Measurements from ENCODE around the gene ISCU.

The ISCU gene

GRCh38 chr12:108582509-108582908, 20.1 kb downstream of the ISCU start:
- TF ChIP-seq CEBPB (IDR thresholded peaks at IDR 0.05) = no peak
- TF ChIP-seq TCF12 (IDR thresholded peaks at IDR 0.05; ENCODE audit: low read depth) = no peak
- TF ChIP-seq NFIC (IDR thresholded peaks at IDR 0.05) = no peak
- no peak for TF ChIP-seq EP300 (IDR thresholded peaks at IDR 0.05; ENCODE audit: borderline replicate concordance)
- TF ChIP-seq TEAD4 (IDR thresholded peaks at IDR 0.05) = no peak
- no peak for TF ChIP-seq USF1 (IDR thresholded peaks at IDR 0.05)
- TF ChIP-seq EGR1 (IDR thresholded peaks at IDR 0.05) = no peak
- TF ChIP-seq ZBTB7A (IDR thresholded peaks at IDR 0.05; ENCODE audit: low read depth) = no peak
- no peak for TF ChIP-seq RAD21 (IDR thresholded peaks at IDR 0.05; ENCODE audit: low read depth)
- no peak for TF ChIP-seq CREB1 (IDR thresholded peaks at IDR 0.05; ENCODE audit: low read depth)
- no peak for TF ChIP-seq FOXM1 (IDR thresholded peaks at IDR 0.05; ENCODE audit: borderline replicate concordance, low read depth)
- TF ChIP-seq REST (IDR thresholded peaks at IDR 0.05; ENCODE audit: low read depth) = no peak
- TF ChIP-seq MAX (IDR thresholded peaks at IDR 0.05) = no peak
- TF ChIP-seq TAF1 (IDR thresholded peaks at IDR 0.05; ENCODE audit: low read depth) = no peak
- no peak for TF ChIP-seq YY1 (IDR thresholded peaks at IDR 0.05; ENCODE audit: low read depth)

GRCh38 chr12:108582978-108583770, 20.8 kb downstream of the ISCU start:
- no peak for TF ChIP-seq TAF1 (IDR thresholded peaks at IDR 0.05; ENCODE audit: low read depth)
- TF ChIP-seq TCF12 (IDR thresholded peaks at IDR 0.05; ENCODE audit: low read depth) = no peak
- no peak for TF ChIP-seq RAD21 (IDR thresholded peaks at IDR 0.05; ENCODE audit: low read depth)
- no peak for TF ChIP-seq FOXM1 (IDR thresholded peaks at IDR 0.05; ENCODE audit: borderline replicate concordance, low read depth)
- TF ChIP-seq REST (IDR thresholded peaks at IDR 0.05; ENCODE audit: low read depth) = no peak
- TF ChIP-seq CEBPB (IDR thresholded peaks at IDR 0.05) = no peak
- no peak for TF ChIP-seq EGR1 (IDR thresholded peaks at IDR 0.05)
- TF ChIP-seq TEAD4 (IDR thresholded peaks at IDR 0.05) = no peak
- no peak for TF ChIP-seq ZBTB7A (IDR thresholded peaks at IDR 0.05; ENCODE audit: low read depth)
- TF ChIP-seq CREB1 (IDR thresholded peaks at IDR 0.05; ENCODE audit: low read depth) = no peak
- no peak for TF ChIP-seq EP300 (IDR thresholded peaks at IDR 0.05; ENCODE audit: borderline replicate concordance)
- no peak for TF ChIP-seq YY1 (IDR thresholded peaks at IDR 0.05; ENCODE audit: low read depth)
- TF ChIP-seq NFIC (IDR thresholded peaks at IDR 0.05) = no peak
- no peak for TF ChIP-seq MAX (IDR thresholded peaks at IDR 0.05)
- no peak for TF ChIP-seq USF1 (IDR thresholded peaks at IDR 0.05)

- TF ChIP-seq YY1 (IDR thresholded peaks at IDR 0.05; ENCODE audit: low read depth) (no peak), ZBTB7A (IDR thresholded peaks at IDR 0.05; ENCODE audit: low read depth) (no peak), TAF1 (IDR thresholded peaks at IDR 0.05; ENCODE audit: low read depth) (no peak), FOXM1 (IDR thresholded peaks at IDR 0.05; ENCODE audit: borderline replicate concordance, low read depth) (no peak)
These were observed 21.6 kb downstream of the ISCU start for GRCh38 chr12:108583991-108584390.

GRCh38 chr12:108584456-108585065, 22.2 kb downstream of the ISCU start:
- TF ChIP-seq TEAD4 (IDR thresholded peaks at IDR 0.05) (no peak), CEBPB (IDR thresholded peaks at IDR 0.05) (no peak), NFIC (IDR thresholded peaks at IDR 0.05) (no peak), FOXM1 (IDR thresholded peaks at IDR 0.05; ENCODE audit: borderline replicate concordance, low read depth) (no peak), EGR1 (IDR thresholded peaks at IDR 0.05) (no peak), RAD21 (IDR thresholded peaks at IDR 0.05; ENCODE audit: low read depth) (no peak), USF1 (IDR thresholded peaks at IDR 0.05) (no peak), MAX (IDR thresholded peaks at IDR 0.05) (no peak), REST (IDR thresholded peaks at IDR 0.05; ENCODE audit: low read depth) (no peak), ZBTB7A (IDR thresholded peaks at IDR 0.05; ENCODE audit: low read depth) (no peak), TCF12 (IDR thresholded peaks at IDR 0.05; ENCODE audit: low read depth) (no peak)

All from Ishikawa (cell line).